Hepatocyte (in vitro differentiated cells): ENCODE results near the gene METRNL.

Source experiments
- CTCF ChIP-seq: fragments of 200-600 bp; sonication (generic); IDR thresholded peaks from 2 replicates; pipeline ENCODE4 v1.5.1; 2016; ENCODE audit warnings: antibody characterized with exemption, mild to moderate bottlenecking; ENCODE audit not compliant: poor library complexity
- EZH2 ChIP-seq: fragments of 200-600 bp; sonication (generic); IDR thresholded peaks from 2 replicates; pipeline ENCODE4 v1.6.1; 2016; ENCODE audit warnings: antibody characterized with exemption, mild to moderate bottlenecking, borderline replicate concordance
- EZH2phosphoT487 ChIP-seq: fragments of 200-600 bp; sonication (generic); IDR thresholded peaks from one replicate; pipeline ENCODE4 v1.6.1; 2018; ENCODE audit warnings: antibody characterized with exemption, mild to moderate bottlenecking, low read depth, moderate library complexity; ENCODE audit not compliant: unreplicated experiment, severe bottlenecking

- TF ChIP-seq CTCF (no peak), EZH2phosphoT487 (no peak), EZH2 (no peak)
Observed at GRCh38 chr17:83079766-83080578, 563 bp downstream of the METRNL start.
